Fibroblast of lung (primary cell): ENCODE measurements around the gene COG2. TPM values are rescaled to one million over a fixed set of nuclear protein-coding genes. Genes with fewer than 3 reads are reported as not detected.
A peak's percentile ranks its signal among the peaks of the same experiment; 100 is the strongest.

Source experiments
- DNase-seq, 2 donors: peaks; one replicate each; pipeline versions ENCODE4 v3.0.0 to v3.0.0-alpha.2; 2010; ENCODE audit warnings: low read depth in 2 of 2
- H2AFZ ChIP-seq: 2 replicates; pipeline ENCODE4 v1.5.1; 2012; ENCODE audit warnings: low read length, control low read depth, inconsistent platforms
- H3K27ac ChIP-seq: 2 replicates; pipeline ENCODE4 v1.5.1; 2011; ENCODE audit warnings: low read length, control low read depth; ENCODE audit not compliant: insufficient read depth
- H3K27me3 ChIP-seq: 2 replicates; pipeline ENCODE4 v1.5.1; 2011; ENCODE audit warnings: mild to moderate bottlenecking, low read length; ENCODE audit not compliant: control insufficient read depth, insufficient read depth
- H3K36me3 ChIP-seq: 2 replicates; pipeline ENCODE4 v1.5.1; 2011; ENCODE audit warnings: low read length; ENCODE audit not compliant: control insufficient read depth, insufficient read depth
- H3K4me1 ChIP-seq: 2 replicates; pipeline ENCODE4 v1.5.1; 2011; ENCODE audit warnings: low read length; ENCODE audit not compliant: control insufficient read depth, insufficient read depth; ENCODE audit errors: extremely low read depth
- H3K4me2 ChIP-seq: 2 replicates; pipeline ENCODE4 v1.5.1; 2011; ENCODE audit warnings: low read length, control low read depth; ENCODE audit not compliant: insufficient read depth; ENCODE audit errors: extremely low read depth
- H3K4me3 ChIP-seq, 4 experiments: fragments of 200-600 bp in 1 of 4; sonication (generic) in 1 of 4; replicated peaks in 1 of 4; 2 replicates each; pipeline ENCODE4 v1.5.1; 2011 to 2016; ENCODE audit warnings: low read length in 4 of 4, low read depth in 3 of 4, mild to moderate bottlenecking in 3 of 4, control low read depth in 2 of 4, inconsistent platforms in 1 of 4, mixed read lengths in 1 of 4; ENCODE audit not compliant: insufficient read depth in 1 of 4; ENCODE audit errors: control extremely low read depth in 1 of 4
- H3K79me2 ChIP-seq: 2 replicates; pipeline ENCODE4 v1.5.1; 2012; ENCODE audit warnings: mild to moderate bottlenecking, low read length, inconsistent platforms; ENCODE audit not compliant: control insufficient read depth, insufficient read depth
- H3K9ac ChIP-seq: 2 replicates; pipeline ENCODE4 v1.5.1; 2011; ENCODE audit warnings: mild to moderate bottlenecking, low read length, control low read depth; ENCODE audit not compliant: insufficient read depth
- H3K9me3 ChIP-seq: 2 replicates; pipeline ENCODE4 v1.5.1; 2012; ENCODE audit warnings: low read depth, low read length; ENCODE audit not compliant: control insufficient read depth, insufficient read depth
- H4K20me1 ChIP-seq: 2 replicates; pipeline ENCODE4 v1.5.1; 2011; ENCODE audit warnings: low read length; ENCODE audit not compliant: control insufficient read depth, insufficient read depth; ENCODE audit errors: extremely low read depth
- CTCF ChIP-seq, 2 donors: IDR thresholded peaks in 1 of 2; conservative IDR thresholded peaks in 1 of 2; 1 replicate in 1 of 2; 2 replicates in 1 of 2; pipeline ENCODE4 v1.5.1; 2011 to 2012; ENCODE audit warnings: low read length in 2 of 2, control low read depth in 1 of 2, inconsistent platforms in 1 of 2, low read depth in 1 of 2, mild to moderate bottlenecking in 1 of 2
- EZH2 ChIP-seq: IDR thresholded peaks from 2 replicates; pipeline ENCODE4 v1.5.1; 2012; ENCODE audit warnings: low read length, control low read depth, mild to moderate bottlenecking; ENCODE audit errors: missing control alignments
- polyA minus RNA-seq: library from RNA; depleted of rRNA, polyadenylated mRNA; stranded (reverse); fragments of >200 nt; gene quantifications from 2 replicates; pipeline ENCODE4 v1.2.3, GENCODE V29; 2011; ENCODE audit warnings: low replicate concordance
- polyA plus RNA-seq, 2 donors: library from polyadenylated mRNA; depleted of rRNA in 1 of 2; stranded (reverse) in 1 of 2; unstranded in 1 of 2; fragments of >200 nt; gene quantifications; 2 replicates each; pipeline ENCODE4 v1.2.1, GENCODE V29; 2011 to 2012; ENCODE audit warnings: missing spikeins in 1 of 2
- total RNA-seq: library from RNA; depleted of rRNA; stranded (reverse); fragments of >200 nt; gene quantifications from 2 replicates; pipeline ENCODE4 v1.2.1, GENCODE V29; 2014

Gene COG2
- total RNA-seq = 21.5 and 22.3 TPM in 2 replicates
- polyA plus RNA-seq = 14.2 and 15.4 TPM in 2 replicates
- polyA plus RNA-seq (2012) = 10.5 and 10.6 TPM in 2 replicates
- polyA minus RNA-seq = 5.4 and 10.6 TPM in 2 replicates

DNA sequence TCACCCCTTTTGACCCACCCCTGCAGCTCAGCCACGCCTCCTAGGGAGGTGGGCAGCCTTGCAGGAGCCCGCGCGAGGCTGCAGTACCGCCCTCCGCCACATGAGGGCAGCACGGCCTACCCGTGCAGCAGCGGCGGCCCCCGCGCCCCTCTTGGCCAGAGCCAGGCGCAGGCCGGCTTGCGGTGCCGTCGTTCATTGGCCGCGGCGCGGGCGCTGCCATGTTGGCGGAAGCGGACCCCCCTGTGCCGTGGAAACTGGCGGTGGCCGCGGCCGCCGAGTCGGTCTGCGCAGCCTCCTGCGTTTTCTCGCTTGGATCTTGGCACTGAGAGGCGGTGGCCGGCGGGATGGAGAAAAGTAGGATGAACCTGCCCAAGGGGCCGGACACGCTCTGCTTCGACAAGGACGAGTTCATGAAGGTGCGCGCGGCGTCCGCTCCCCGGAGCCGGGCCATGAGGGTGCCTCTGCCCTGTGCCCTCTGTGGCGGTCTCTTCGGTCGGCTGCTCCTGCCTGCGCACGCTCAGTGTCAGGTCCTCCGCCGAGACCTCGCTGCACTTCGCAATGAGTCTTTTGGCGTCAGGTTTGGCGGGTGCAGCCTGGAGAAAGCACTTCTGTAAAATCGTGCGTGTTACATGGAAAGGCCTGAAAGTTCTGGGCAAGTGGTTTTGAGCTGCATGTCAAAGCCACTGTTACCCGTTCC is at the start of gene COG2:
TSS of gene COG2 (plus strand) at position 219 of the 697 bp plus-strand sequence. CDS start at position 345, 126 bp downstream.
- H2AFZ ChIP-seq = peak within 1 kb of the TSS; percentile 92
- peaks cover 8% of the 10 kb centered on the region for H3K4me1 ChIP-seq
- H3K27me3 ChIP-seq = no peaks in the 10 kb centered on the region
- peak within 1 kb of the TSS; percentile 56 to 97 (median 94) for H3K4me3 ChIP-seq
- peak within 1 kb of the TSS; percentile 82 for H3K9ac ChIP-seq
- H4K20me1 ChIP-seq = no peaks in the 10 kb centered on the region
- TF ChIP-seq CTCF (conservative IDR thresholded peaks at IDR 0.05 in 1 of 2, IDR thresholded peaks at IDR 0.05 in 1 of 2; ENCODE audit: low read depth in 1 of 2, low read length in 2 of 2) (peak; percentile 88 to 96), EZH2 (no peak)
- H3K36me3 ChIP-seq = no peaks in the 10 kb centered on the region
- H3K4me2 ChIP-seq = peak within 1 kb of the TSS; percentile 91
- peak; percentile 92 to 93 for DNase-seq
- H3K9me3 ChIP-seq = no peaks in the 10 kb centered on the region
- H3K79me2 ChIP-seq = peaks cover 32% of the 10 kb centered on the region
- peak within 1 kb of the TSS; percentile 78 for H3K27ac ChIP-seq

DNA sequence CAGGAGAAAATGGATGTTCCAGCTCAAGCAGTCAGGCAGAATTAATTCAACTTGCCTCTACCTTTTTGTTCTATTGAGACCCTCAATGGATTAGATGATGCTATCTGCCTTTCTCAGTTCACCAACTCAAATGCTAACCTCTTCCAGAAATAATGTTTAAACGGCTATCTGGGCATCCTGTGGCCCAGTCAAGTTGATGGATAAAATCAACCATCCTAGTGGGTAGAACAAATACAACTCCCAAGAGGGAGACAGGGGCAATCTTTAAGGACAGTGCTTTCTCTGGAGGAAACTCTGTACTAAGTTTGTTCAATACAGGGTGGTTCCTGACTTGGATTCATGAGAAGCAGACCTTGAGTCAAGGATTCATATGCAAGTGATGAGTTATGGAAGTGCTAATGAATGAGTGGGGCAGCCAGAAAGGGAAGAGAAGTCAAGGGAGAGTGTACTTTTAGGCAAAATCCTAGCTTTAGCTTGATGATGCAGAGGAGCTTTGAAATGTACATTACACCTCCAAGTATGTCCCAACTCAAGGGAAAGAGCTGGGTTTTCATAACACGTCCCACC is 49.4 kb upstream of the COG2 start:
- Histone ChIP-seq H3K79me2 (no peaks in the 10 kb centered on the region), H3K4me1 (no peaks in the 10 kb centered on the region), H3K27ac (no peak overlapping the region), H3K36me3 (no peaks in the 10 kb centered on the region), H3K9me3 (no peaks in the 10 kb centered on the region), H3K4me2 (no peak overlapping the region), H3K27me3 (no peaks in the 10 kb centered on the region), H4K20me1 (no peaks in the 10 kb centered on the region), H3K4me3 (no peak overlapping the region), H2AFZ (no peak overlapping the region), H3K9ac (no peak overlapping the region)
- no peak for DNase-seq
- TF ChIP-seq EZH2 (no peak), CTCF (conservative IDR thresholded peaks at IDR 0.05 in 1 of 2, IDR thresholded peaks at IDR 0.05 in 1 of 2; ENCODE audit: low read depth in 1 of 2, low read length in 2 of 2) (no peak)

DNA sequence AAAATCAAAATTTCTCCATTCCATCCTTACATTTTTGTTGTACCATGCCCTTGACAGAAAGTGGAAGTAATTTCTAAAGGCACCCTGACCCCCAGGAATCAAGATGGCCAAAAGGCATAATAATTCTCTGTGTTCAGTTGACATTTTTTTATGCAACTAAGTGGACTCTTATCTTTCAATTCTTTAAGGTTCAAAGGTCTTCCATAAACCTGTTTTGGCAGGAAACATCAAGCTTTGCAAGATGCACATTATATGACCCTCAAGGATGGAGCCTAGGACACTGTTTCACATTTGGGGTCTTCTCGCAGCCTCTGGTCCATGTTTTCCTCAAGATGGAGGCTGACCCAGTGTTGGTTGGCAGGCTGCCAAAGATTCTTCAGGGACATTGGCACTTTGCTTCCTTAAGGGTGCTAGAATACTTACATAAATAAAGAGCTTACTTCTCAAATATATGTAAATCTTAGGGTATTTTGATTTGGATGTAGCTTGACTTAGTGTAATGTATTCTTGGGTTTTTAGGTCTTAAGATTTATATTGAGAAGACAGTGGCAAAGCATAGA is 48.0 kb upstream of the COG2 start:
- no peaks in the 10 kb centered on the region for H3K9me3 ChIP-seq
- H3K36me3 ChIP-seq = no peaks in the 10 kb centered on the region
- no peak overlapping the region for H3K4me3 ChIP-seq
- no peak for DNase-seq
- H2AFZ ChIP-seq = no peak overlapping the region
- H3K4me2 ChIP-seq = no peak overlapping the region
- no peaks in the 10 kb centered on the region for H3K79me2 ChIP-seq
- no peak overlapping the region for H3K27ac ChIP-seq
- H4K20me1 ChIP-seq = no peaks in the 10 kb centered on the region
- TF ChIP-seq CTCF (conservative IDR thresholded peaks at IDR 0.05 in 1 of 2, IDR thresholded peaks at IDR 0.05 in 1 of 2; ENCODE audit: low read depth in 1 of 2, low read length in 2 of 2) (no peak), EZH2 (no peak)
- H3K9ac ChIP-seq = no peak overlapping the region
- no peaks in the 10 kb centered on the region for H3K4me1 ChIP-seq
- H3K27me3 ChIP-seq = no peaks in the 10 kb centered on the region
